Activated CD4-positive, alpha-beta memory T cell treated with anti-CD3 and anti-CD28 coated beads, Interleukin-2, amount 10 ng/mL, durations not matched to agents 7 days and 5 days (primary cell): ENCODE results near the gene DNAJC27. TPM values are rescaled to one million over a fixed set of nuclear protein-coding genes. Genes with fewer than 3 reads are reported as not detected.

Source experiments
- CTCF ChIA-PET: fragments of 350-600 bp; sonication (Branson Sonifier 250); formaldehyde crosslinking; loops from one replicate; lab custom pipeline; 2021; ENCODE audit warnings: antibody characterized with exemption, inconsistent platforms; lab: Charles Lee
- POLR2A ChIA-PET: fragments of 350-600 bp; sonication (Branson Sonifier 250); formaldehyde crosslinking; loops from one replicate; lab custom pipeline; 2021; ENCODE audit warnings: antibody characterized with exemption; lab: Charles Lee
- DNase-seq: peaks from one replicate; pipeline ENCODE4 v3.0.0-alpha.2; 2020
- H3K27ac Mint-ChIP-seq: one replicate; pipeline ENCODE4 v1.8.0; 2021; ENCODE audit warnings: mild to moderate bottlenecking, mixed read lengths
- H3K27me3 Mint-ChIP-seq: one replicate; pipeline ENCODE4 v1.8.0; 2021; ENCODE audit warnings: mixed read lengths
- H3K36me3 Mint-ChIP-seq: one replicate; pipeline ENCODE4 v1.8.0; 2021; ENCODE audit warnings: low read depth, mixed read lengths
- H3K4me1 Mint-ChIP-seq: one replicate; pipeline ENCODE4 v1.8.0; 2021; ENCODE audit warnings: mixed read lengths
- H3K4me3 Mint-ChIP-seq: one replicate; pipeline ENCODE4 v1.8.0; 2021; ENCODE audit warnings: mild to moderate bottlenecking, mixed read lengths
- H3K9me3 Mint-ChIP-seq: one replicate; pipeline ENCODE4 v1.8.0; 2021; ENCODE audit warnings: mixed read lengths
- total RNA-seq, 2 experiments: library from RNA; stranded (reverse); gene quantifications; one replicate each; pipeline ENCODE4 v1.2.3, GENCODE V29; 2021

Gene DNAJC27
- total RNA-seq, 2 experiments from 2014 or later = 7.6 to 8.1 TPM

GRCh38 chr2:24986372-24986771, 14.6 kb upstream of the DNAJC27 start:
- Mint-ChIP-seq H3K4me1 (no peaks in the 10 kb centered on the region), H3K4me3 (no peak overlapping the region), H3K27ac (no peak overlapping the region), H3K36me3 (no peaks in the 10 kb centered on the region), H3K27me3 (peaks cover 5% of the 10 kb centered on the region), H3K9me3 (no peaks in the 10 kb centered on the region)
- CTCF ChIA-PET = no interaction called here
- POLR2A ChIA-PET = no interaction called here
- no peak for DNase-seq

- no peak for DNase-seq
- H3K27me3 Mint-ChIP-seq = peaks cover 5% of the 10 kb centered on the region
- H3K36me3 Mint-ChIP-seq = no peaks in the 10 kb centered on the region
- POLR2A ChIA-PET = no interaction called here
- no peak overlapping the region for H3K27ac Mint-ChIP-seq
- no peak overlapping the region for H3K4me3 Mint-ChIP-seq
- H3K4me1 Mint-ChIP-seq = no peaks in the 10 kb centered on the region
- H3K9me3 Mint-ChIP-seq = no peaks in the 10 kb centered on the region
- CTCF ChIA-PET = interaction anchor here (1.0 kb wide), 1 partner anchor 10 kb away, joined by 4 read pairs; no protein-coding TSS in a partner anchor
Measured at GRCh38 chr2:24985511-24985910, 13.8 kb upstream of the DNAJC27 start.

GRCh38 chr2:24984912-24985311, 13.2 kb upstream of the DNAJC27 start:
- no peaks in the 10 kb centered on the region for H3K9me3 Mint-ChIP-seq
- CTCF ChIA-PET = interaction anchor here (1.0 kb wide), 1 partner anchor 10 kb away, joined by 4 read pairs; no protein-coding TSS in a partner anchor
- no peak overlapping the region for H3K27ac Mint-ChIP-seq
- POLR2A ChIA-PET = no interaction called here
- H3K4me3 Mint-ChIP-seq = no peak overlapping the region
- DNase-seq = no peak
- no peaks in the 10 kb centered on the region for H3K4me1 Mint-ChIP-seq
- peaks cover 5% of the 10 kb centered on the region for H3K27me3 Mint-ChIP-seq
- H3K36me3 Mint-ChIP-seq = no peaks in the 10 kb centered on the region

GRCh38 chr2:24981411-24982136, 9.8 kb upstream of the DNAJC27 start:
- no peak overlapping the region for H3K4me3 Mint-ChIP-seq
- no peaks in the 10 kb centered on the region for H3K36me3 Mint-ChIP-seq
- POLR2A ChIA-PET = no interaction called here
- DNase-seq = no peak
- peaks cover 5% of the 10 kb centered on the region for H3K27me3 Mint-ChIP-seq
- H3K4me1 Mint-ChIP-seq = no peaks in the 10 kb centered on the region
- CTCF ChIA-PET = interaction anchor here (0.6 kb wide), 1 partner anchor 31 kb away, joined by 3 read pairs; no protein-coding TSS in a partner anchor
- H3K27ac Mint-ChIP-seq = no peak overlapping the region
- no peaks in the 10 kb centered on the region for H3K9me3 Mint-ChIP-seq

GRCh38 chr2:24978661-24979060, 6.9 kb upstream of the DNAJC27 start:
- ChIA-PET CTCF (interaction anchor here (8.2 kb wide), 1 partner anchor 150 kb away, joined by 151 read pairs; no protein-coding TSS in a partner anchor), POLR2A (no interaction called here)
- Mint-ChIP-seq H3K27me3 (no peaks in the 10 kb centered on the region), H3K9me3 (no peaks in the 10 kb centered on the region), H3K27ac (no peak overlapping the region), H3K4me3 (no peak overlapping the region), H3K36me3 (no peaks in the 10 kb centered on the region), H3K4me1 (peaks cover 3% of the 10 kb centered on the region)
- no peak for DNase-seq

GRCh38 chr2:24977631-24978030, 5.9 kb upstream of the DNAJC27 start:
- H3K36me3 Mint-ChIP-seq = no peaks in the 10 kb centered on the region

GRCh38 chr2:24973812-24974211, 2.1 kb upstream of the DNAJC27 start:
- H3K36me3 Mint-ChIP-seq = peaks cover 2% of the 10 kb centered on the region
- DNase-seq = no peak
- no peaks in the 10 kb centered on the region for H3K9me3 Mint-ChIP-seq
- peaks cover 20% of the 10 kb centered on the region for H3K4me1 Mint-ChIP-seq
- ChIA-PET POLR2A (interaction anchor here (2.0 kb wide), 1 partner anchor 53 kb away, joined by 7 read pairs; the partner anchor contains the start of gene ADCY3), CTCF (interaction anchor here (0.9 to 8.2 kb wide), 4 partner anchors 146 to 389 kb away, joined by 3 to 151 read pairs (median 6); no protein-coding TSS in a partner anchor)
- no peak overlapping the region for H3K27ac Mint-ChIP-seq
- H3K27me3 Mint-ChIP-seq = no peaks in the 10 kb centered on the region
- H3K4me3 Mint-ChIP-seq = peak overlapping the region; percentile 7

More at GRCh38 chr2:24977631-24978030, 5.9 kb upstream of the DNAJC27 start:
- no peak overlapping the region for H3K4me3 Mint-ChIP-seq
- H3K27ac Mint-ChIP-seq = no peak overlapping the region
- no peaks in the 10 kb centered on the region for H3K27me3 Mint-ChIP-seq
- no peak for DNase-seq
- H3K9me3 Mint-ChIP-seq = no peaks in the 10 kb centered on the region
- peaks cover 7% of the 10 kb centered on the region for H3K4me1 Mint-ChIP-seq
- POLR2A ChIA-PET = interaction anchor here (1.0 kb wide), 1 partner anchor 64 kb away, joined by 3 read pairs; the partner anchor contains the start of gene EFR3B
- CTCF ChIA-PET = interaction anchor here (0.7 to 8.2 kb wide), 3 partner anchors 95 to 218 kb away, joined by 3 to 151 read pairs (median 3); no protein-coding TSS in a partner anchor

- Mint-ChIP-seq H3K4me3 (peak overlapping the region; percentile 97), H3K4me1 (peaks cover 20% of the 10 kb centered on the region), H3K9me3 (no peaks in the 10 kb centered on the region), H3K27me3 (no peaks in the 10 kb centered on the region), H3K27ac (peak overlapping the region; percentile 99), H3K36me3 (peaks cover 2% of the 10 kb centered on the region)
- peak; percentile 50 for DNase-seq
- ChIA-PET POLR2A (interaction anchor here (0.7 to 2.0 kb wide), 8 partner anchors 52 to 612 kb away, joined by 3 to 7 read pairs (median 4); partner anchors contain the start of genes ADCY3, CENPO and PTRHD1), CTCF (interaction anchor here (0.7 to 8.2 kb wide), 4 partner anchors 156 to 390 kb away, joined by 3 to 151 read pairs (median 6); no protein-coding TSS in a partner anchor)
Measured at GRCh38 chr2:24972315-24972961, 683 bp upstream of the DNAJC27 start.

- ChIA-PET POLR2A (interaction anchor here (1.0 to 1.4 kb wide), 4 partner anchors 14 to 52 kb away, joined by 3 to 7 read pairs (median 4); no protein-coding TSS in a partner anchor), CTCF (interaction anchor here (1.8 kb wide), 1 partner anchor 157 kb away, joined by 5 read pairs; no protein-coding TSS in a partner anchor)
- H3K4me3 Mint-ChIP-seq = peak overlapping the region; percentile 97
- H3K36me3 Mint-ChIP-seq = peaks cover 11% of the 10 kb centered on the region
- peaks cover 20% of the 10 kb centered on the region for H3K4me1 Mint-ChIP-seq
- peak overlapping the region; percentile 99 for H3K27ac Mint-ChIP-seq
- no peaks in the 10 kb centered on the region for H3K27me3 Mint-ChIP-seq
- H3K9me3 Mint-ChIP-seq = no peaks in the 10 kb centered on the region
- no peak for DNase-seq
Measured at GRCh38 chr2:24971286-24971535, 544 bp downstream of the DNAJC27 start.

- H3K9me3 Mint-ChIP-seq = no peaks in the 10 kb centered on the region
- ChIA-PET CTCF (interaction anchor here (1.8 kb wide), 1 partner anchor 158 kb away, joined by 5 read pairs; no protein-coding TSS in a partner anchor), POLR2A (interaction anchor here (1.0 to 1.4 kb wide), 4 partner anchors 14 to 51 kb away, joined by 3 to 7 read pairs (median 4); no protein-coding TSS in a partner anchor)
- H3K4me1 Mint-ChIP-seq = peaks cover 20% of the 10 kb centered on the region
- peak overlapping the region; percentile 99 for H3K27ac Mint-ChIP-seq
- H3K4me3 Mint-ChIP-seq = peak overlapping the region; percentile 97
- DNase-seq = no peak
- H3K36me3 Mint-ChIP-seq = peaks cover 16% of the 10 kb centered on the region
- H3K27me3 Mint-ChIP-seq = no peaks in the 10 kb centered on the region
Measured at GRCh38 chr2:24970483-24971285, 1.1 kb downstream of the DNAJC27 start.

GRCh38 chr2:24969784-24970183, 2.0 kb downstream of the DNAJC27 start:
- Mint-ChIP-seq H3K9me3 (no peaks in the 10 kb centered on the region), H3K4me3 (no peak overlapping the region), H3K4me1 (peaks cover 19% of the 10 kb centered on the region), H3K27ac (no peak overlapping the region), H3K27me3 (no peaks in the 10 kb centered on the region), H3K36me3 (peaks cover 19% of the 10 kb centered on the region)
- POLR2A ChIA-PET = no interaction called here
- CTCF ChIA-PET = interaction anchor here (1.8 kb wide), 1 partner anchor 159 kb away, joined by 5 read pairs; no protein-coding TSS in a partner anchor
- DNase-seq = no peak

GRCh38 chr2:24961903-24962302, 9.9 kb downstream of the DNAJC27 start:
- H3K9me3 Mint-ChIP-seq = no peaks in the 10 kb centered on the region
- H3K27me3 Mint-ChIP-seq = no peaks in the 10 kb centered on the region
- H3K4me1 Mint-ChIP-seq = peaks cover 2% of the 10 kb centered on the region
- DNase-seq = no peak
- no peak overlapping the region for H3K4me3 Mint-ChIP-seq
- POLR2A ChIA-PET = no interaction called here
- CTCF ChIA-PET = interaction anchor here (1.4 to 1.6 kb wide), 2 partner anchors 13 to 204 kb away, joined by 3 read pairs; no protein-coding TSS in a partner anchor
- H3K36me3 Mint-ChIP-seq = peaks cover 73% of the 10 kb centered on the region
- H3K27ac Mint-ChIP-seq = no peak overlapping the region
